ENCODE data around the gene KNOP1. TPM values are rescaled to one million over a fixed set of nuclear protein-coding genes. Genes with fewer than 3 reads are reported as not detected.

KNOP1 gene
- total and polyA plus RNA-seq, 4 donors = 6.5 to 12.9 (median 9.6) TPM

DNA sequence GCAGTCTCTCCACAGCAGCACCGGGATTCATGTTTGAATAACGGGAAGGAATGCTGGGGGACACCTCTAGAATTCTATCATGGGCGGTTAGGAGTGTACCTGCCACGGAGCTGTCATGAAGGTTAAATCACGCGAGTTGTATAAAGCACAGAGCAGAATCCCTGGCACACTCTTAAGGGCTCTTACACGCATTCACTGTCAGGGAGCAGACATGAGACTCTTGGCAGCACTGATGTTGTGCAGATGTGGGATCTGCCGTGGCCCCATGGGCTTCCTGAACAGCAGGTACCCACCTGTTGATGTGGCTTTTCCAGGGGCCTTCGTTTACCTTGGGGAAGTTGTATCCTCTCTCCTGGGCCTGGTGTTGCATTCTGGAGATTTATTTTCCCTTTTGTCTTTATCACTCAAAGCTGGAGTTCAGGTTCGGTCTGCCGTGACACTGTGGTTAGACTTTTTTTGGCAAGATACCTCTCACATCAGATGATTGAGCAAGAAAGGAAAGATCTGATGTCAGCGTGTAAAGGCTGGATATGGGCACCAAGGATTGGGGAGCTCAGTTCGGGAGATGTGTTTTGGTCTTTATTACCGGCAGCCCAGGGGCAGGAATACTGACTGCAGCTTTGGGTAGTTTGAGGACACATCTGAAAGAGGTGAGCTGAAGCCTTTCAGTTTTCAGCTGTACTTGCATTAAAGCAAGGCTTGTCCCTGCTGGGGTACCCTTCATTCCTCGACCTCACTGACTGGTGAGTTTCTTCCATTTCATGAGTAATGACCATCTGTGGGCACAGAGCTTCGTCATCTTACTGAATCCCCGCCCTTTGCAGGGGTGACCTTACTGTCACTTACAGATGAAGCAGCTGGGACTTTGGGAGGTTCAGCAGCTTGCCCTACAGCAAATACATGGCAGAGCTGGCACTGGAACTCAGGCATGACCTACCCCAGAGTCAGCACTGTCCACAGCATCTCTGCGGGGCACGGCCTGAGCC, 19.3 kb downstream of the KNOP1 start:
- 91 to 93% methylated on average over 19 of the region's 19 CpGs for WGBS, 2 donors
- no peak for ATAC-seq (ENCODE audit: low FRiP score)

GRCh38 chr16:19697756-19698318, 20.2 kb downstream of the KNOP1 start:
- H3K4me1 ChIP-seq (ENCODE audit: control insufficient read depth in 1 of 2, insufficient read depth in 2 of 2, low read length in 2 of 2) = no peaks in the 10 kb centered on the region
- ATAC-seq (ENCODE audit: low FRiP score) = no peak
- 86 to 90% methylated on average over 8 of the region's 8 CpGs for WGBS, 2 donors
- no peaks in the 10 kb centered on the region for H3K9me3 ChIP-seq (ENCODE audit: control insufficient read depth, low read length)
- H3K4me3 ChIP-seq (ENCODE audit: low read length in 2 of 2) = no peak overlapping the region
- no peak overlapping the region for H3K27ac ChIP-seq (ENCODE audit: low read depth in 1 of 2, low read length in 2 of 2)
- intact Hi-C loops (cut with DNase I) = no loop called here
- no peaks in the 10 kb centered on the region for H3K36me3 ChIP-seq (ENCODE audit: control insufficient read depth in 1 of 2, insufficient read depth in 2 of 2, low read length in 1 of 2)
- H3K27me3 ChIP-seq (ENCODE audit: control insufficient read depth in 1 of 2, insufficient read depth in 2 of 2, low read length in 1 of 2) = no peaks in the 10 kb centered on the region
- DNase-seq = peak in 1 of 2 donors; percentile 27

More for the DNA sequence above, 19.3 kb downstream of the KNOP1 start:
- intact Hi-C loops (cut with DNase I) = no loop called here
- Histone ChIP-seq H3K27me3 (ENCODE audit: control insufficient read depth in 1 of 2, insufficient read depth in 2 of 2, low read length in 1 of 2) (no peaks in the 10 kb centered on the region), H3K9me3 (ENCODE audit: control insufficient read depth, low read length) (no peaks in the 10 kb centered on the region), H3K27ac (ENCODE audit: low read depth in 1 of 2, low read length in 2 of 2) (no peak overlapping the region), H3K4me3 (ENCODE audit: low read length in 2 of 2) (no peak overlapping the region), H3K4me1 (ENCODE audit: control insufficient read depth in 1 of 2, insufficient read depth in 2 of 2, low read length in 2 of 2) (no peaks in the 10 kb centered on the region), H3K36me3 (ENCODE audit: control insufficient read depth in 1 of 2, insufficient read depth in 2 of 2, low read length in 1 of 2) (no peaks in the 10 kb centered on the region)
- peak in 1 of 2 donors; percentile 44 for DNase-seq

DNA sequence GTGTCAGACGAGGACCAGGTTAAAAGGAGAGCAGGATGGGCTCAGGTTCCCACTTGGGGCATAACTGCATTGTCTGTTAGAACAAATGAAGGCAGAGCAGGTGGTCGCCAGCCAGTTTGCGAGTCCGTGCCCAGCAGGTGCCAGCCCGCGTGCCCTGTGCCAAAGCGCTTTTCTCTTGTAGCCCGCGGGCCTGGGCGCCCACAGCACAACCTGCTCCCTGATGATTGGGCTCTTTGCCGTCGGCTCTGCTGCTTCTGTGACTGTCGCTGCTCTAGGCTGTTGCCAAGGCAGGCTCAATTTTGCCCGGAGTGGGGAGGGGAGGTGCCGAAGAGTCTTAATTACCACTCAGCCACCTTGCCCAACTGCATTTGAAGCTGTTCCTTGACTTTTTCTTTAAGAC, 21.1 kb downstream of the KNOP1 start:
- peaks cover 0 to 3% of the 10 kb centered on the region in 2 donors for H3K36me3 ChIP-seq (ENCODE audit: control insufficient read depth in 1 of 2, insufficient read depth in 2 of 2, low read length in 1 of 2)
- no peak overlapping the region for H3K27ac ChIP-seq (ENCODE audit: low read depth in 1 of 2, low read length in 2 of 2)
- WGBS, 2 donors = 95 to 96% methylated on average over 15 of the region's 15 CpGs
- DNase-seq = peak in 1 of 2 donors; percentile 68
- intact Hi-C loops (cut with DNase I) = no loop called here
- no peaks in the 10 kb centered on the region for H3K4me1 ChIP-seq (ENCODE audit: control insufficient read depth in 1 of 2, insufficient read depth in 2 of 2, low read length in 2 of 2)
- peak; percentile 27 for ATAC-seq (ENCODE audit: low FRiP score)
- no peaks in the 10 kb centered on the region for H3K27me3 ChIP-seq (ENCODE audit: control insufficient read depth in 1 of 2, insufficient read depth in 2 of 2, low read length in 1 of 2)
- H3K4me3 ChIP-seq (ENCODE audit: low read length in 2 of 2) = no peak overlapping the region
- no peaks in the 10 kb centered on the region for H3K9me3 ChIP-seq (ENCODE audit: control insufficient read depth, low read length)

DNA sequence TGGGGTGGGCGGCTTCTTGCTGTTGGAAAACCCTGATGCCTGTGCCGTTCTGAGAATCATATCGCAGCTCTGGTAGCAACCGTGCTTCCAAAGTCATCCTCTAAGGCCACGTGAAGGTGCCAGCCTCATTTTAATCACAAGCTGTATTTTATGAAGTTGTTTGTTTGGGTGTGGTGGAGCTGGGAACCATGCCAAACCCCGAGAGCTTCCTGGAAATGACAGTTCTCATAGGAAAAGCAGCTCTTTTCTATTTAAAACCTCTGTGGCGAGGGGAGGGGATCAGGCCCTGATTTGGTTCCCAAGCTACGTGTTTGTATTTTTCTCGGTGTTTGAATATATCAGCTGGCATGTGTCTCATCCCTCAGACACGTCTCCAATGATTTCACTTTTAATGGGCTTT, 21.7 kb downstream of the KNOP1 start:
- Histone ChIP-seq H3K27me3 (ENCODE audit: control insufficient read depth in 1 of 2, insufficient read depth in 2 of 2, low read length in 1 of 2) (no peaks in the 10 kb centered on the region), H3K4me1 (ENCODE audit: control insufficient read depth in 1 of 2, insufficient read depth in 2 of 2, low read length in 2 of 2) (no peaks in the 10 kb centered on the region), H3K36me3 (ENCODE audit: control insufficient read depth in 1 of 2, insufficient read depth in 2 of 2, low read length in 1 of 2) (peaks cover 0 to 3% of the 10 kb centered on the region in 2 donors), H3K9me3 (ENCODE audit: control insufficient read depth, low read length) (no peaks in the 10 kb centered on the region), H3K27ac (ENCODE audit: low read depth in 1 of 2, low read length in 2 of 2) (no peak overlapping the region), H3K4me3 (ENCODE audit: low read length in 2 of 2) (no peak overlapping the region)
- WGBS, 2 donors = 21 to 22% methylated on average over 10 of the region's 10 CpGs
- intact Hi-C loops (cut with DNase I) = no loop called here
- ATAC-seq (ENCODE audit: low FRiP score) (peak; percentile 51), DNase-seq (peak; percentile 86 to 87)

GRCh38 chr16:19694989-19695388, 23.0 kb downstream of the KNOP1 start:
- DNase-seq (no peak), ATAC-seq (ENCODE audit: low FRiP score) (no peak)
- Histone ChIP-seq H3K9me3 (ENCODE audit: control insufficient read depth, low read length) (no peaks in the 10 kb centered on the region), H3K36me3 (ENCODE audit: control insufficient read depth in 1 of 2, insufficient read depth in 2 of 2, low read length in 1 of 2) (peaks cover 0 to 3% of the 10 kb centered on the region in 2 donors), H3K27ac (ENCODE audit: low read depth in 1 of 2, low read length in 2 of 2) (no peak overlapping the region), H3K4me1 (ENCODE audit: control insufficient read depth in 1 of 2, insufficient read depth in 2 of 2, low read length in 2 of 2) (no peaks in the 10 kb centered on the region), H3K4me3 (ENCODE audit: low read length in 2 of 2) (no peak overlapping the region), H3K27me3 (ENCODE audit: control insufficient read depth in 1 of 2, insufficient read depth in 2 of 2, low read length in 1 of 2) (no peaks in the 10 kb centered on the region)
- intact Hi-C loops (cut with DNase I) = no loop called here
- 92 to 93% methylated on average over 7 to 8 of the region's 8 CpGs for WGBS, 2 donors

GRCh38 chr16:19691161-19691711, 26.8 kb downstream of the KNOP1 start:
- Histone ChIP-seq H3K27ac (ENCODE audit: low read depth in 1 of 2, low read length in 2 of 2) (no peak overlapping the region), H3K27me3 (ENCODE audit: control insufficient read depth in 1 of 2, insufficient read depth in 2 of 2, low read length in 1 of 2) (no peaks in the 10 kb centered on the region), H3K36me3 (ENCODE audit: control insufficient read depth in 1 of 2, insufficient read depth in 2 of 2, low read length in 1 of 2) (peaks cover 0 to 3% of the 10 kb centered on the region in 2 donors), H3K4me3 (ENCODE audit: low read length in 2 of 2) (no peak overlapping the region), H3K9me3 (ENCODE audit: control insufficient read depth, low read length) (no peaks in the 10 kb centered on the region), H3K4me1 (ENCODE audit: control insufficient read depth in 1 of 2, insufficient read depth in 2 of 2, low read length in 2 of 2) (no peaks in the 10 kb centered on the region)
- WGBS, 2 donors = 50 to 51% methylated on average over 14 of the region's 14 CpGs
- DNase-seq = peak in 1 of 2 donors; percentile 59
- intact Hi-C loops (cut with DNase I) = no loop called here
- no peak for ATAC-seq (ENCODE audit: low FRiP score)

- Histone ChIP-seq H3K36me3 (ENCODE audit: control insufficient read depth in 1 of 2, insufficient read depth in 2 of 2, low read length in 1 of 2) (peaks cover 0 to 3% of the 10 kb centered on the region in 2 donors), H3K4me1 (ENCODE audit: control insufficient read depth in 1 of 2, insufficient read depth in 2 of 2, low read length in 2 of 2) (no peaks in the 10 kb centered on the region), H3K4me3 (ENCODE audit: low read length in 2 of 2) (no peak overlapping the region), H3K9me3 (ENCODE audit: control insufficient read depth, low read length) (no peaks in the 10 kb centered on the region), H3K27ac (ENCODE audit: low read depth in 1 of 2, low read length in 2 of 2) (no peak overlapping the region), H3K27me3 (ENCODE audit: control insufficient read depth in 1 of 2, insufficient read depth in 2 of 2, low read length in 1 of 2) (no peaks in the 10 kb centered on the region)
- WGBS, 2 donors = 56 to 64% methylated on average over 4 of the region's 4 CpGs
- ATAC-seq (ENCODE audit: low FRiP score) (no peak), DNase-seq (no peak)
- intact Hi-C loops (cut with DNase I) = no loop called here
Measured at GRCh38 chr16:19690196-19690595, 27.8 kb downstream of the KNOP1 start.

DNA sequence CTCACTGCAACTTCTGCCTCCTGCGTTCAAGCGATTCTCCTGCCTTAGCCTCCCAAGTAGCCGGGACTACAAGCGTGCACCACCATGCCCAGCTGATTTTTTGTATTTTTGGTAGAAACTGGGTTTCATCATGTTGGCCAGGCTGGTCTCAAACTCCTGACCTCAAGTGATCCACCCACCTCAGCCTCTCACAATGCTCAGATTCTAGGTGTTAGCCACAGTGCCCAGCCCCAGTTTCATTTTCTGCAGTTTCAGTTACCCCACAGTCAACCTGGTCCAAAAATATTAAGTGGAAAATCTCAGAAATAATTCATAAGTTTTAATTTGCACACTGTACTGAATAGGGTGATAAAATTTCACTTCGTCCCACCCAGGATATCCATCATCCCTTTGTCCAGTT, 28.7 kb downstream of the KNOP1 start:
- H3K4me1 ChIP-seq (ENCODE audit: control insufficient read depth in 1 of 2, insufficient read depth in 2 of 2, low read length in 2 of 2) = no peaks in the 10 kb centered on the region
- WGBS, 2 donors = 94 to 97% methylated on average over 5 of the region's 5 CpGs
- peaks cover under 1 to 3% of the 10 kb centered on the region in 2 donors for H3K36me3 ChIP-seq (ENCODE audit: control insufficient read depth in 1 of 2, insufficient read depth in 2 of 2, low read length in 1 of 2)
- no peak overlapping the region for H3K27ac ChIP-seq (ENCODE audit: low read depth in 1 of 2, low read length in 2 of 2)
- intact Hi-C loops (cut with DNase I) = no loop called here
- H3K27me3 ChIP-seq (ENCODE audit: control insufficient read depth in 1 of 2, insufficient read depth in 2 of 2, low read length in 1 of 2) = no peaks in the 10 kb centered on the region
- no peaks in the 10 kb centered on the region for H3K9me3 ChIP-seq (ENCODE audit: control insufficient read depth, low read length)
- DNase-seq (no peak), ATAC-seq (ENCODE audit: low FRiP score) (no peak)
- H3K4me3 ChIP-seq (ENCODE audit: low read length in 2 of 2) = no peak overlapping the region
